Kidney epithelial cell (primary cell): ENCODE results near the gene LHX4. TPM values are rescaled to one million over a fixed set of nuclear protein-coding genes. Genes with fewer than 3 reads are reported as not detected.

ENCODE experiments used
- DNase-seq: peaks from one replicate; pipeline ENCODE4 v3.0.0-alpha.2; 2010; ENCODE audit warnings: low read depth
- H3K27me3 ChIP-seq: 2 replicates; pipeline ENCODE4 v1.6.0; 2011; ENCODE audit warnings: low read length; ENCODE audit not compliant: control insufficient read depth, insufficient read depth
- H3K36me3 ChIP-seq: 2 replicates; pipeline ENCODE4 v1.5.1; 2011; ENCODE audit warnings: low read length; ENCODE audit not compliant: control insufficient read depth, insufficient read depth
- H3K4me3 ChIP-seq: 2 replicates; pipeline ENCODE4 v1.5.1; 2011; ENCODE audit warnings: low read depth, mild to moderate bottlenecking, control low read depth, low read length
- CTCF ChIP-seq: IDR thresholded peaks from 2 replicates; pipeline ENCODE4 v1.5.1; 2011; ENCODE audit warnings: mild to moderate bottlenecking, moderate library complexity, low read length, control low read depth, inconsistent platforms; ENCODE audit not compliant: insufficient read depth, poor library complexity, severe bottlenecking
- total RNA-seq: library from RNA; depleted of rRNA; stranded (reverse); fragments of >200 nt; gene quantifications from 2 replicates; pipeline ENCODE4 v1.2.3, GENCODE V29; 2015

The LHX4 gene
- total RNA-seq, 1 donor from 2014 or later: not detected

- DNase-seq: no peak
- H3K4me3 ChIP-seq: no peak overlapping the region
- TF ChIP-seq CTCF: no peak
- no peaks in the 10 kb centered on the region for H3K36me3 ChIP-seq
- peaks cover 31% of the 10 kb centered on the region for H3K27me3 ChIP-seq
Observed at GRCh38 chr1:180261030-180261429, 31.0 kb downstream of the LHX4 start.

GRCh38 chr1:180261524-180262155 is 31.6 kb downstream of the LHX4 start:
- Histone ChIP-seq H3K36me3 (no peaks in the 10 kb centered on the region), H3K27me3 (peaks cover 31% of the 10 kb centered on the region), H3K4me3 (no peak overlapping the region)
- no peak for DNase-seq
- TF ChIP-seq CTCF: no peak

GRCh38 chr1:180262628-180263488 is 32.8 kb downstream of the LHX4 start:
- DNase-seq: no peak
- Histone ChIP-seq H3K27me3 (peaks cover 26% of the 10 kb centered on the region), H3K4me3 (no peak overlapping the region), H3K36me3 (no peaks in the 10 kb centered on the region)
- no peak for TF ChIP-seq CTCF

GRCh38 chr1:180264595-180264994 is 34.5 kb downstream of the LHX4 start:
- Histone ChIP-seq H3K4me3 (no peak overlapping the region), H3K36me3 (no peaks in the 10 kb centered on the region), H3K27me3 (peaks cover 14% of the 10 kb centered on the region)
- no peak for DNase-seq
- no peak for TF ChIP-seq CTCF

- no peak for DNase-seq
- TF ChIP-seq CTCF: no peak
- peaks cover 8% of the 10 kb centered on the region for H3K27me3 ChIP-seq
- no peaks in the 10 kb centered on the region for H3K36me3 ChIP-seq
- no peak overlapping the region for H3K4me3 ChIP-seq
Observed at GRCh38 chr1:180265201-180265600, 35.1 kb downstream of the LHX4 start.
